ENCODE measurements around the gene DUOXA1. TPM values are rescaled to one million over a fixed set of nuclear protein-coding genes. Genes with fewer than 3 reads are reported as not detected.

DUOXA1 gene
- total RNA-seq, 2 donors from 2014 or later, result not detected

GRCh38 chr15:45117308-45118130 is 12.2 kb downstream of the DUOXA1 start:
- peak overlapping the region; percentile 63 for H3K4me3 Mint-ChIP-seq
- peaks cover 47 to 55% of the 10 kb centered on the region in 2 donors for H3K27me3 Mint-ChIP-seq
- H3K9me3 Mint-ChIP-seq, result no peaks in the 10 kb centered on the region
- H3K4me1 Mint-ChIP-seq (ENCODE audit: low read depth in 2 of 2), result peaks cover 16 to 20% of the 10 kb centered on the region in 2 donors
- H3K36me3 Mint-ChIP-seq, result peaks cover 5% of the 10 kb centered on the region
- peak; percentile 1 to 40 for ATAC-seq
- no peak for DNase-seq (ENCODE audit: low spot score)
- no peak overlapping the region for H3K27ac Mint-ChIP-seq

GRCh38 chr15:45116482-45117307 is 13.0 kb downstream of the DUOXA1 start:
- DNase-seq (ENCODE audit: low spot score), result no peak

GRCh38 chr15:45116006-45116481 is 13.6 kb downstream of the DUOXA1 start:
- Mint-ChIP-seq H3K9me3 (no peaks in the 10 kb centered on the region), H3K27me3 (peaks cover 51 to 63% of the 10 kb centered on the region in 2 donors), H3K4me1 (ENCODE audit: low read depth in 2 of 2) (peaks cover 19 to 20% of the 10 kb centered on the region in 2 donors), H3K4me3 (no peak overlapping the region), H3K36me3 (peaks cover 5% of the 10 kb centered on the region), H3K27ac (no peak overlapping the region)
- ATAC-seq (no peak), DNase-seq (ENCODE audit: low spot score) (no peak)

More at GRCh38 chr15:45116482-45117307, 13.0 kb downstream of the DUOXA1 start:
- no peaks in the 10 kb centered on the region for H3K9me3 Mint-ChIP-seq
- H3K4me1 Mint-ChIP-seq (ENCODE audit: low read depth in 2 of 2), result peaks cover 19 to 20% of the 10 kb centered on the region in 2 donors
- ATAC-seq, result no peak
- H3K4me3 Mint-ChIP-seq, result peak overlapping the region; percentile 63
- H3K27ac Mint-ChIP-seq, result no peak overlapping the region
- peaks cover 5% of the 10 kb centered on the region for H3K36me3 Mint-ChIP-seq
- peaks cover 51 to 62% of the 10 kb centered on the region in 2 donors for H3K27me3 Mint-ChIP-seq

- Mint-ChIP-seq H3K4me1 (ENCODE audit: low read depth in 2 of 2) (peaks cover 19 to 20% of the 10 kb centered on the region in 2 donors), H3K27ac (no peak overlapping the region), H3K27me3 (peaks cover 54 to 63% of the 10 kb centered on the region in 2 donors), H3K9me3 (no peaks in the 10 kb centered on the region), H3K36me3 (peaks cover 5% of the 10 kb centered on the region), H3K4me3 (peak overlapping the region; percentile 38)
- ATAC-seq (no peak), DNase-seq (ENCODE audit: low spot score) (no peak)
These were observed 14.3 kb downstream of the DUOXA1 start for GRCh38 chr15:45115312-45115820.

GRCh38 chr15:45114751-45115085 is 15.0 kb downstream of the DUOXA1 start:
- H3K4me1 Mint-ChIP-seq (ENCODE audit: low read depth in 2 of 2), result peaks cover 19 to 20% of the 10 kb centered on the region in 2 donors

GRCh38 chr15:45114076-45114750 is 15.5 kb downstream of the DUOXA1 start, which contains the start of the genes DUOX2 and DUOXA2:
Gene DUOX2 (minus strand): TSS chr15:45114172. CDS start chr15:45113411, 761 bp downstream.
Gene DUOXA2 (plus strand): TSS chr15:45114326. CDS start chr15:45114606, 280 bp downstream.
- peaks cover 19 to 20% of the 10 kb centered on the region in 2 donors for H3K4me1 Mint-ChIP-seq (ENCODE audit: low read depth in 2 of 2)
- peak within 1 kb of the TSS; percentile 68 for H3K4me3 Mint-ChIP-seq
- DNase-seq (ENCODE audit: low spot score) (no peak), ATAC-seq (no peak)
- no peak within 1 kb of the TSS for H3K27ac Mint-ChIP-seq
- H3K36me3 Mint-ChIP-seq, result peaks cover 5% of the 10 kb centered on the region
- H3K9me3 Mint-ChIP-seq, result no peaks in the 10 kb centered on the region
- peaks cover 58 to 66% of the 10 kb centered on the region in 2 donors for H3K27me3 Mint-ChIP-seq

More at GRCh38 chr15:45114751-45115085, 15.0 kb downstream of the DUOXA1 start:
- no peak overlapping the region for H3K27ac Mint-ChIP-seq
- peaks cover 5% of the 10 kb centered on the region for H3K36me3 Mint-ChIP-seq
- DNase-seq (ENCODE audit: low spot score), result no peak
- H3K4me3 Mint-ChIP-seq, result no peak overlapping the region
- ATAC-seq, result no peak
- peaks cover 58 to 66% of the 10 kb centered on the region in 2 donors for H3K27me3 Mint-ChIP-seq
- H3K9me3 Mint-ChIP-seq, result no peaks in the 10 kb centered on the region

- no peak overlapping the region for H3K27ac Mint-ChIP-seq
- H3K4me3 Mint-ChIP-seq, result peak overlapping the region; percentile 68
- H3K9me3 Mint-ChIP-seq, result no peaks in the 10 kb centered on the region
- no peak for ATAC-seq
- peaks cover 63 to 69% of the 10 kb centered on the region in 2 donors for H3K27me3 Mint-ChIP-seq
- H3K4me1 Mint-ChIP-seq (ENCODE audit: low read depth in 2 of 2), result peaks cover 18 to 20% of the 10 kb centered on the region in 2 donors
- no peak for DNase-seq (ENCODE audit: low spot score)
- peaks cover 5% of the 10 kb centered on the region for H3K36me3 Mint-ChIP-seq
These were observed 16.2 kb downstream of the DUOXA1 start for GRCh38 chr15:45113380-45113990.

- Mint-ChIP-seq H3K4me1 (ENCODE audit: low read depth in 2 of 2) (peaks cover 11 to 13% of the 10 kb centered on the region in 2 donors), H3K27ac (no peak overlapping the region), H3K4me3 (no peak overlapping the region), H3K9me3 (no peaks in the 10 kb centered on the region), H3K36me3 (peaks cover 5% of the 10 kb centered on the region), H3K27me3 (peaks cover 56 to 62% of the 10 kb centered on the region in 2 donors)
- ATAC-seq (no peak), DNase-seq (ENCODE audit: low spot score) (no peak)
These were observed 16.9 kb downstream of the DUOXA1 start for GRCh38 chr15:45112591-45113379.

GRCh38 chr15:45112143-45112590 is 17.5 kb downstream of the DUOXA1 start:
- ATAC-seq (no peak), DNase-seq (ENCODE audit: low spot score) (no peak)
- Mint-ChIP-seq H3K27me3 (peaks cover 52 to 56% of the 10 kb centered on the region in 2 donors), H3K27ac (no peak overlapping the region), H3K4me3 (peak overlapping the region; percentile 33), H3K9me3 (no peaks in the 10 kb centered on the region), H3K36me3 (peaks cover 5% of the 10 kb centered on the region), H3K4me1 (ENCODE audit: low read depth in 2 of 2) (peaks cover 6 to 7% of the 10 kb centered on the region in 2 donors)

GRCh38 chr15:45111390-45112142 is 18.1 kb downstream of the DUOXA1 start:
- no peak for DNase-seq (ENCODE audit: low spot score)
- Mint-ChIP-seq H3K27me3 (peaks cover 52 to 53% of the 10 kb centered on the region in 2 donors), H3K4me1 (ENCODE audit: low read depth in 2 of 2) (peaks cover 5 to 6% of the 10 kb centered on the region in 2 donors), H3K27ac (no peak overlapping the region), H3K36me3 (peaks cover 5% of the 10 kb centered on the region), H3K9me3 (no peaks in the 10 kb centered on the region), H3K4me3 (peak overlapping the region; percentile 33)
- no peak for ATAC-seq

GRCh38 chr15:45110256-45110820 is 19.3 kb downstream of the DUOXA1 start:
- peaks cover 44 to 46% of the 10 kb centered on the region in 2 donors for H3K27me3 Mint-ChIP-seq
- H3K27ac Mint-ChIP-seq, result no peak overlapping the region
- H3K4me1 Mint-ChIP-seq (ENCODE audit: low read depth in 2 of 2), result peaks cover 2 to 6% of the 10 kb centered on the region in 2 donors
- DNase-seq (ENCODE audit: low spot score) (no peak), ATAC-seq (no peak)
- peaks cover 5% of the 10 kb centered on the region for H3K36me3 Mint-ChIP-seq
- no peak overlapping the region for H3K4me3 Mint-ChIP-seq
- no peaks in the 10 kb centered on the region for H3K9me3 Mint-ChIP-seq

Data from natural killer cell treated with Interleukin-12 subunit alpha and Interleukin-12 subunit beta and Interleukin-15 and Interleukin-18, amount 100 ng/mL, for 72 hours (primary cell).